SK-N-SH treated with all-trans-retinoic acid at 6 μM for 48 hours (cell line): Measurements from ENCODE around the gene RGS21.

ENCODE experiments used
- ARNTL ChIP-seq: fragments of 450-650 bp; formaldehyde crosslinking; IDR thresholded peaks from 2 replicates; pipeline ENCODE4 v1.5.0; 2020; ENCODE audit warnings: low read depth, mild to moderate bottlenecking, moderate library complexity, borderline replicate concordance
- CREB5 ChIP-seq: fragments of 250-450 bp; sonication (Bioruptor Pico); IDR thresholded peaks from 2 replicates; pipeline ENCODE4 v1.5.1; 2020; ENCODE audit warnings: low read depth, mild to moderate bottlenecking, moderate library complexity
- ESRRG ChIP-seq: fragments of 250-450 bp; sonication (Bioruptor Pico); IDR thresholded peaks from 2 replicates; pipeline ENCODE4 v1.6.1; 2021; ENCODE audit warnings: mild to moderate bottlenecking
- ISL1 ChIP-seq: fragments of 250-450 bp; sonication (Bioruptor Pico); IDR thresholded peaks from 2 replicates; pipeline ENCODE4 v2.1.2; 2022; ENCODE audit warnings: mild to moderate bottlenecking, moderate library complexity
- PPARA ChIP-seq: fragments of 250-450 bp; sonication (Bioruptor Pico); IDR thresholded peaks from 2 replicates; pipeline ENCODE4 v1.5.0; 2020; ENCODE audit warnings: mild to moderate bottlenecking, borderline replicate concordance
- RARB ChIP-seq: fragments of 250-450 bp; sonication (Bioruptor Pico); IDR thresholded peaks from 2 replicates; pipeline ENCODE4 v1.8.0; 2021; ENCODE audit warnings: mild to moderate bottlenecking, moderate library complexity
- SNAI2 ChIP-seq: fragments of 250-450 bp; sonication (Bioruptor Pico); IDR thresholded peaks from 2 replicates; pipeline ENCODE4 v1.5.0; 2020; ENCODE audit warnings: mild to moderate bottlenecking, moderate library complexity
- TSHZ2 ChIP-seq: fragments of 250-450 bp; sonication (Bioruptor Pico); IDR thresholded peaks from 2 replicates; pipeline ENCODE4 v1.5.0; 2020; ENCODE audit warnings: mild to moderate bottlenecking, moderate library complexity
- ZC3H10 ChIP-seq: fragments of 250-450 bp; sonication (Bioruptor Pico); IDR thresholded peaks from 2 replicates; pipeline ENCODE4 v1.5.1; 2021; ENCODE audit warnings: mild to moderate bottlenecking, moderate library complexity
- ZFP30 ChIP-seq: fragments of 450-650 bp; formaldehyde crosslinking; IDR thresholded peaks from 2 replicates; pipeline ENCODE4 v1.5.0; 2022; ENCODE audit warnings: mild to moderate bottlenecking, moderate library complexity
- ZNF70 ChIP-seq: fragments of 450-650 bp; formaldehyde crosslinking; IDR thresholded peaks from 2 replicates; pipeline ENCODE4 v1.5.0; 2020; ENCODE audit warnings: mild to moderate bottlenecking, moderate library complexity
- ZNF8 ChIP-seq: fragments of 450-650 bp; formaldehyde crosslinking; IDR thresholded peaks from 2 replicates; pipeline ENCODE4 v1.5.0; 2020; ENCODE audit warnings: mild to moderate bottlenecking, moderate library complexity

DNA sequence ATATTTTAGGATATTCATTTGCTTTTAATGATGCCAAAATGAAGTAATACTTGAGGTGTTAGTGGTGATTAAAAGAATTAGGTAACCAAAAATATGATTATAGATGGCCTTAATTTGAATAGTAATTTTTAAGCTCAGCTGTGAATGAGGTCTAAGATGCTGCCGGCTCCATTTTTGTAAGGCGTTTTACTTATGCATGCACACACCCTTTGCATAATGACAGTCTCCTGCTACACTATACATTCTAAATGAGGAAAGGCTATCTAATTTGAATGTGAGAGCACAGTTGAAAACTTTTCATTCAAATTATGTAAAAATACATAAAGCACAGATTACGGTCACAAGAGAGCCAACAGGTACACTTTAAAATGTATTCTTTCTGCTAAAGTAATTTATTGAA lies 41.6 kb downstream of the RGS21 start:
- no peak for TF ChIP-seq TSHZ2
- no peak for TF ChIP-seq RARB (CRISPR knock-in tag)
- TF ChIP-seq ISL1, result no peak
- no peak for TF ChIP-seq ZC3H10
- TF ChIP-seq SNAI2, result no peak
- TF ChIP-seq PPARA, result no peak
- no peak for TF ChIP-seq ZNF8
- no peak for TF ChIP-seq ARNTL (CRISPR knock-in tag)
- TF ChIP-seq ZNF70 (CRISPR knock-in tag), result no peak
- TF ChIP-seq CREB5 (CRISPR knock-in tag), result no peak
- no peak for TF ChIP-seq ESRRG (CRISPR knock-in tag)
- TF ChIP-seq ZFP30 (CRISPR knock-in tag), result no peak
